Measurements from ENCODE around the gene MRPS33.
"Not testable (repeated sequence)": the region's sequence is repeated elsewhere in the genome, so short reads cannot be mapped to it uniquely, and the experiment has no call there.

Gene MRPS33

DNA sequence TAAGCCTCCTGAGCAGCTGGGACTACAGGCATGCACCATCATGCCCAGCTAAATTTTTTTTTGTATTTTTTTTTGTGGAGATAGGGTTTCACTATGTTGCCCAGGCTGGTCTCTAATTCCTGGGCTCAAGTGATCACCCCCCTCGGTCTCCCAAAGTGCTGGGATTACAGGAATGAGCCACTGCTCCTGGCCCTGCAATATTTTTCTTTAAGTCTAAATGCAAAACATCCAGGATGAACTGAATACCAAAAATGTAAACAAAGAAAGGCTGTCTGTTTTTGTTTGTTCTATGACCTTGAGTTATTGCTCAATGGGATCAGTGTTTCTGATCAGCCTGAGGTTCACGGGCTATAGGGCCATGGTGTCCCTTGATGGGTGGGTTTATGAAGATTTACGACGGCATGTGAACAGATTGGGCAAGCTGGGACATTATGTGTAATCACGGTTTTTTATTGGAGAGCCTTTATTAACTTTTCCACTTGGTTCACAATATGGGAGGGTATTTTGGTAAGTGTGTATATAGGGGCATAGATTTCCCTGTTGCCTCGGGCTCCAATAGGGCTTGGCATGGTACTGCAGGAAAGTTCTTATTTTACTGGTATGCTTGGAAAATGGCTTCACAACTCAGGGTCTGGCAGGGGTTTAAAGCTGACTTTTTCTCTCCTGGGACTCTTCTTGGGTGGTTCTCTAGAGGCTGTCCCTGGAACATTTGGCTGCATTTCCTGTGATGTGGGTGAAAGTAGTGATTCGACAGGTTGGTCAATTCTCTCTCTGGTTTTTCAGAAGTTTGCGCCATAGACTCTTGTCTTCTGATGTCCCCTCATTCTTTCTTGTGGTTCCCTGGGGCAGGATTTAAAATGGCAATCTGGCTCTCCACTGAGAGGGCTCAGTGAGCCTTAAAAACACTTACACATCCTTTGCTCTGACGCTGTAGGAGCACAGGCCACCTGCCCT, 41.6 kb downstream of the MRPS33 start:
- no peaks in the 10 kb centered on the region for H3K36me3 ChIP-seq (ENCODE audit: control insufficient read depth, insufficient read depth, low read length)

DNA sequence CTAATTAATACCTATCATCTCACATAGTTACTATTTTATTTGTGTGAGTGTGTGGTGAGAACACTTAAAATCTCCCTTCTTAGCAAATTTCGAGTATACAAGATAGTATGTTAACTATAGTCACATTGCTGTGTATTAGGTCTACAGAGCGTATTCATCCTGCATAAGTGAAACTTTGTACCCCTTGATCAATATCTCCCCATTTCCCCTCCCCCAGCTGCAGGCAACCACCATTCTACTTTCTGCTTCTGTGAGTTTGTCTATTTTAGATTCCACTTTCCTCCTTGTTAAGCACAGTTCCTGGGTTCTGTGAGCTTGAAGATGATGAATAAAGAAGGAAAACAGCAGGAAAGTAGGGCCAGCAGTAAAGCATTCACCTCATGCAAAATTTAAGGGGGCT, 42.4 kb downstream of the MRPS33 start:
- Histone ChIP-seq H3K9me3 (ENCODE audit: control insufficient read depth, insufficient read depth, low read length) (no peaks in the 10 kb centered on the region), H3K27me3 (ENCODE audit: control insufficient read depth, insufficient read depth, low read length) (no peaks in the 10 kb centered on the region), H3K9ac (ENCODE audit: low read depth, low read length) (no peak overlapping the region), H3K36me3 (ENCODE audit: control insufficient read depth, insufficient read depth, low read length) (no peaks in the 10 kb centered on the region), H3K4me3 (ENCODE audit: low read depth, low read length) (no peak overlapping the region), H3K4me1 (ENCODE audit: control insufficient read depth, insufficient read depth, low read length) (no peaks in the 10 kb centered on the region)

More for the DNA sequence above, 41.6 kb downstream of the MRPS33 start:
- Histone ChIP-seq H3K9me3 (ENCODE audit: control insufficient read depth, insufficient read depth, low read length) (no peaks in the 10 kb centered on the region), H3K27me3 (ENCODE audit: control insufficient read depth, insufficient read depth, low read length) (no peaks in the 10 kb centered on the region), H3K4me3 (ENCODE audit: low read depth, low read length) (no peak overlapping the region), H3K9ac (ENCODE audit: low read depth, low read length) (no peak overlapping the region), H3K4me1 (ENCODE audit: control insufficient read depth, insufficient read depth, low read length) (no peaks in the 10 kb centered on the region)

DNA sequence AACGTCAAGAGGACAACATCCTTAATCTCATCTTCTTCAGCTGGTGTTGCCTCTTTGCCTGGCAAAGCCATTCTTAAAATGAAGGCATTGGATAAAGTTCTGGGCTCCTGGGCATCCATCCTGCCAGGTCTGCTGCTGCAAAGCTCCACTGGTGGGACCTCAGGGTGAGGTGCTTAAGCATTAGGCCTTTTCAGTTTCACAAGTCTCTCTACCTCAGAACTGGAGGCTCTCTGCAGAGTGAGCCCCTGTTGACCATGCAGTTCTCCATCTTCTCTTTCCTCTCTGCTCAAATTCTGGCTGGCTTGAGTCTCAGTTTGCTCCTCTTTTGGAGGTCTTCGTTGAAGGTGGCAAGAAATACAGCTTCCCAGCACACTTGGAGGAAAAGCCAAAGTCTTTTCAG, 47.3 kb downstream of the MRPS33 start:
- Histone ChIP-seq H3K4me3 (ENCODE audit: low read depth, low read length) (no peak overlapping the region), H3K27me3 (ENCODE audit: control insufficient read depth, insufficient read depth, low read length) (no peaks in the 10 kb centered on the region), H3K9me3 (ENCODE audit: control insufficient read depth, insufficient read depth, low read length) (no peaks in the 10 kb centered on the region), H3K9ac (ENCODE audit: low read depth, low read length) (no peak overlapping the region), H3K36me3 (ENCODE audit: control insufficient read depth, insufficient read depth, low read length) (no peaks in the 10 kb centered on the region), H3K4me1 (ENCODE audit: control insufficient read depth, insufficient read depth, low read length) (no peaks in the 10 kb centered on the region)

DNA sequence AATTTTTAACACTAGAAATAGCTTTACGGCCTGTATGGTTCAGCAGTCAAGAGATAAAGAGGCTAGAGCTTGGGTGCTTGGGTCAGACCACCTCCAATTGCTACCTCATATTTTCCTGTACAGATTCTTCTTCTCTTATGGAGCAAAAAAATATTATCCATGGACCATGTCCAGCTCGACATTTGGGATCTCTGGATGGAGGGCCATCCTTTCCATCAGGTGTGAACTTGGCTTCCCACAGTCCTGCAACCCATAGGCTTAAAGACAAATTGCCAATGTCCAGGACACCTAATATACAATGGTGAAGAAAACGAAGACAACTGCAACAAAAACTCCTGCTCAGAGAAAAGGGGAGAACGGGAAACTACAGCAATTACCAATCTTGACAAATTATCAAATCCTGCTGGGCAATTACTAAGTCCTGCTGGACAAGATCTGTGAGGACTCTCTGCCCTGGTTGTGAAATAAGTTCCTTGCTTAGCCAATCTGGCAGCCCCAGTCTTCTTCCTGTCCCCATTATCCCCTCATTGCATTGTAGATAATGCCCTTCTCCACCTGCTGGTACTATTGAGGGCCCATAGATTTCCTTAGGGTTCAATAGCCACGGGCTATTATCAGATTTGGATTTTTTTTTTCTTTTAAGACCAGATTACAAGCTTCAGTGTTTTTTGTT, 48.1 kb downstream of the MRPS33 start:
- H3K27me3 ChIP-seq (ENCODE audit: control insufficient read depth, insufficient read depth, low read length) = no peaks in the 10 kb centered on the region
- H3K4me1 ChIP-seq (ENCODE audit: control insufficient read depth, insufficient read depth, low read length) = no peaks in the 10 kb centered on the region
- no peak overlapping the region for H3K4me3 ChIP-seq (ENCODE audit: low read depth, low read length)
- no peaks in the 10 kb centered on the region for H3K9me3 ChIP-seq (ENCODE audit: control insufficient read depth, insufficient read depth, low read length)
- H3K36me3 ChIP-seq (ENCODE audit: control insufficient read depth, insufficient read depth, low read length) = no peaks in the 10 kb centered on the region
- H3K9ac ChIP-seq (ENCODE audit: low read depth, low read length) = no peak overlapping the region

DNA sequence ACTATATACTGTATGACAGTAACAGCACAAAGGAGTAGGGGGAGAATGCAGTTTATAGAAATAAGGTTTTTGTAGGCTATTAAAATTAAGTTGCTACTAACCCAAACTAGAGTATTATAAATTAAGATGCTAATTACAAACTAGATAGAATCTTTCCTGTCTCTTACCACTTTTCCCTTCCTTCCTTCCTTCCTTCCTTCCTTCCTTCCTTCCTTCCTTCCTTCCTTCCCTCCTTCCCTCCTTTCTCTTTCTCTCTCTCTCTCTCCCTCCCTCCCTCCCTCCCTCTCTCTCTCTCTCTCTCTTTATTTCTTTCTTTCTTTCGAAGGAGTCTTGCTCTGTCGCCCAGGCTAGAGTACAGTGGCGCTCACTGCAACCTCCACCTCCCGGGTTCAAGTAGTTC, 53.6 kb downstream of the MRPS33 start:
- H3K36me3 ChIP-seq (ENCODE audit: control insufficient read depth, insufficient read depth, low read length) = no peaks in the 10 kb centered on the region
- H3K4me1 ChIP-seq (ENCODE audit: control insufficient read depth, insufficient read depth, low read length) = no peaks in the 10 kb centered on the region
- no peaks in the 10 kb centered on the region for H3K9me3 ChIP-seq (ENCODE audit: control insufficient read depth, insufficient read depth, low read length)
- no peak overlapping the region for H3K9ac ChIP-seq (ENCODE audit: low read depth, low read length)
- no peak overlapping the region for H3K4me3 ChIP-seq (ENCODE audit: low read depth, low read length)
- H3K27me3 ChIP-seq (ENCODE audit: control insufficient read depth, insufficient read depth, low read length) = no peaks in the 10 kb centered on the region

DNA sequence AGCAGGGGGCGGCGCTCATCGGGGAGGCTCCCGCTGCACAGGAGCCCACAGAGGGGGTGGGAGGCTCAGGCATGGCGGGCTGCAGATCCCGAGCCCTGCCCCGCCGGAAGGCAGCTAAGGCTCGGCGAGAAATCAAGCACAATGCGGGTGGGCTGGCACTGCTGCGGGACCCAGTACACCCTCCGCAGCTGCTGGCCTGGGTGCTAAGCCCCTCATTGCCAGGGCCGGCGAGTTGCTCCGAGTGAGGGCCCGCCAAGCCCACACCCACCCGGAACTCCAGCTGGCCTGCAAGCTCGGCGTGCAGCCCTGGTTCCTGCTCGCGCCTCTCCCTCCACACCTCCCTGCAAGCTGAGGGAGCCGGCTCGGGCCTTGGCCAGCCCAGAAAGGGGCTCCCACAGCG, 57.8 kb downstream of the MRPS33 start:
- not testable (repeated sequence) for H3K4me3 ChIP-seq (ENCODE audit: low read depth, low read length); H3K9ac ChIP-seq (ENCODE audit: low read depth, low read length); H3K27me3 ChIP-seq (ENCODE audit: control insufficient read depth, insufficient read depth, low read length); H3K36me3 ChIP-seq (ENCODE audit: control insufficient read depth, insufficient read depth, low read length); H3K9me3 ChIP-seq (ENCODE audit: control insufficient read depth, insufficient read depth, low read length); H3K4me1 ChIP-seq (ENCODE audit: control insufficient read depth, insufficient read depth, low read length)
